Thymus (tissue), 11 donors: Measurements from ENCODE around the gene RNU1-3. TPM values are rescaled to one million over a fixed set of nuclear protein-coding genes. Genes with fewer than 3 reads are reported as not detected.
"Not testable (repeated sequence)": the region's sequence is repeated elsewhere in the genome, so short reads cannot be mapped to it uniquely, and the experiment has no call there.

Source experiments
- DNase-seq, 9 donors: peaks; one replicate each; pipeline ENCODE4 v3.0.0-alpha.2; 2013; ENCODE audit warnings: low spot score in 9 of 9, low read depth in 6 of 9, missing footprints in 1 of 9
- H3K27ac ChIP-seq, 2 donors: one replicate each; pipeline ENCODE4 v1.5.1; 2013; ENCODE audit warnings: control low read depth in 1 of 2, low read depth in 1 of 2, low read length in 1 of 2, mild to moderate bottlenecking in 1 of 2, moderate library complexity in 1 of 2
- H3K27me3 ChIP-seq, 2 donors: one replicate each; pipeline ENCODE4 v1.5.1; 2013; ENCODE audit warnings: low read length in 1 of 2; ENCODE audit not compliant: control insufficient read depth in 2 of 2, insufficient read depth in 1 of 2
- H3K36me3 ChIP-seq, 2 donors: one replicate each; pipeline ENCODE4 v1.5.1; 2013; ENCODE audit warnings: low read length in 1 of 2, mild to moderate bottlenecking in 1 of 2, moderate library complexity in 1 of 2; ENCODE audit not compliant: control insufficient read depth in 2 of 2, insufficient read depth in 2 of 2
- H3K4me1 ChIP-seq, 2 donors: one replicate each; pipeline ENCODE4 v1.5.1; 2013; ENCODE audit warnings: low read length in 2 of 2; ENCODE audit not compliant: control insufficient read depth in 2 of 2, insufficient read depth in 2 of 2
- H3K4me3 ChIP-seq, 2 donors: one replicate each; pipeline ENCODE4 v1.5.1; 2013; ENCODE audit warnings: low read length in 2 of 2, control low read depth in 1 of 2, mild to moderate bottlenecking in 1 of 2
- H3K9me3 ChIP-seq, 2 donors: one replicate each; pipeline ENCODE4 v1.5.1; 2013; ENCODE audit warnings: low read length in 1 of 2, mild to moderate bottlenecking in 1 of 2; ENCODE audit not compliant: control insufficient read depth in 2 of 2, insufficient read depth in 1 of 2
- WGBS: extraction: QIAGEN DNeasy Blood & Tissue Kit; methylation state at CpG from one replicate; pipeline ENCODE4 v1.1.7; 2013; 5-methylcytosine and 5-hydroxymethylcytosine counted together
- polyA plus RNA-seq: library from polyadenylated mRNA; stranded (reverse); fragments of 200-250 nt; gene quantifications from one replicate; pipeline ENCODE4 v1.2.3, GENCODE V29; 2013
- total RNA-seq: library from RNA; stranded (reverse); fragments of 120-200 nt; gene quantifications from one replicate; pipeline ENCODE4 v1.2.4, GENCODE V29; 2013
- donor health status: healthy.

Gene RNU1-3
- total and polyA plus RNA-seq, 2 donors = 17,380 TPM; not detected in 1

- not testable (repeated sequence) for H3K36me3 ChIP-seq, DNase-seq, H3K9me3 ChIP-seq, H3K27ac ChIP-seq, H3K4me3 ChIP-seq, H3K4me1 ChIP-seq
- 11% methylated on average over 43 of the region's 99 CpGs for WGBS
- peaks cover 0 to 23% of the 10 kb centered on the region in 2 donors for H3K27me3 ChIP-seq
Measured at GRCh38 chr1:16707130-16708093, 40.7 kb upstream of the RNU1-3 start.

DNA sequence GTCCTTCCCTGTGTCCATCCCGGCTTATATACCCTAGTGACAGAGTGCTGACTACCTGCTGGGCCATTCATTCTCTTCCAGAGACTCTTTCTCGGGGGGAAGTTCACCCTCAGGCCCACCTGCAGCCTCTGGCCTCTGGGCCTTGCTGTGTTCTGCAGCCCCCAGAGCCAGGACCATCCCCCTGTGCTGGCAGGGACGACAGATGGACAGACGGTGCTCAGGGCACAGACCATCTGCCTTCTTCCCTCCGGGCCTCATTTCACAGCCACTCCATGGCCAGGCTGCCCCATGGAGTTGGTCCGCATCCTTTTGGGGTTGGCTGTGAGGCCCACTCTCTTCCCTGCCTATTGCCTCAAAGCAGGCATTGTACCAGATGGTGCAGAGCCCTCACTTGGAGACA lies 39.6 kb upstream of the RNU1-3 start:
- H3K4me3 ChIP-seq, H3K9me3 ChIP-seq, DNase-seq, H3K27ac ChIP-seq, H3K36me3 ChIP-seq, H3K4me1 ChIP-seq: not testable (repeated sequence)
- peaks cover 0 to 26% of the 10 kb centered on the region in 2 donors for H3K27me3 ChIP-seq
- 96% methylated on average over 4 of the region's 6 CpGs for WGBS

- not testable (repeated sequence) for DNase-seq, H3K9me3 ChIP-seq, H3K27ac ChIP-seq, H3K36me3 ChIP-seq, H3K4me3 ChIP-seq, H3K4me1 ChIP-seq
- peaks cover 0 to 28% of the 10 kb centered on the region in 2 donors for H3K27me3 ChIP-seq
- WGBS = 89% methylated on average over 10 of the region's 16 CpGs
Measured at GRCh38 chr1:16704502-16705100, 37.9 kb upstream of the RNU1-3 start.

DNA sequence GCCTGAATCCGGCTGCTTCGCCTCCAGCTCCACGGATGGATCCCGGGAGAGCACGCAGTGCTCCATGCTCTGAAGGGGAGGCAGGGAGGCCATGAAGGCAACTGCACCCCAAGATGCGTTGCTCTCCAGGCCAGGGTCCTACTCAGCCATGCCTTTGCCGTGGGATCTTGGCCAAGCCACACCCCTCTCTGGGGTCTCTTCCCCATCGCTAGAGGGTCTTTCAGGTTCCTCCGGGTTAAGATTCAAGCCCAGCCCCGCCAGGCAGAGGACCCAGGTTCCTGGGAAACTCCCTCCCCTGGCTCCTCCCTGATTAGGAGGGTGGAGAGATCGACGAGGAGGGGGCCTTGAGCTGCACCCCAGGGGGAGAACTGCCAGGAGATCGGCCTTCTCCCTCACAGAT lies 37.3 kb upstream of the RNU1-3 start:
- H3K27ac ChIP-seq, H3K4me1 ChIP-seq, H3K4me3 ChIP-seq, DNase-seq, H3K9me3 ChIP-seq, H3K36me3 ChIP-seq: not testable (repeated sequence)
- 93% methylated on average over 6 of the region's 13 CpGs for WGBS
- H3K27me3 ChIP-seq = peaks cover 0 to 30% of the 10 kb centered on the region in 2 donors

DNA sequence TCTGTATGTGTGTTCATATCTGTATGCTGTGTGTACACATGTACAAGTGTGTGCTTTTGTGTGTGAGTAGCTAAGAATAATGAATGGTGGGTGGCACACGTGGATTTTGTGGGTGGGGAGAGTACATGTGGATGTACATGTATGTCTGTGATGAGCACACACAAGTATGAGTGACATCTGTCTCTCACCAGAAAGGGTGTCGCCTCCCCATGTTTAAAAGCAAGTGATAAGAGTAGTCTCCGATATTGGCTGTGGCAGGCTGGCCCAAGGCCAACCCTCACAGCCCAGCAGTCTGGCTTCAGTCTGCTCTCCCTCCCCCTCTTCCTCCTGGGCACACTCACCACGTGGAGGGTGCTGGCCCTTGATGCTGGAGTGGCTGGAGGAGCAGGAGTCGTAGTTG lies 36.9 kb upstream of the RNU1-3 start:
- WGBS = 75% methylated on average over 3 of the region's 5 CpGs
- not testable (repeated sequence) for H3K4me1 ChIP-seq, H3K4me3 ChIP-seq, H3K9me3 ChIP-seq, H3K27ac ChIP-seq, H3K36me3 ChIP-seq, DNase-seq
- peaks cover 0 to 32% of the 10 kb centered on the region in 2 donors for H3K27me3 ChIP-seq

DNA sequence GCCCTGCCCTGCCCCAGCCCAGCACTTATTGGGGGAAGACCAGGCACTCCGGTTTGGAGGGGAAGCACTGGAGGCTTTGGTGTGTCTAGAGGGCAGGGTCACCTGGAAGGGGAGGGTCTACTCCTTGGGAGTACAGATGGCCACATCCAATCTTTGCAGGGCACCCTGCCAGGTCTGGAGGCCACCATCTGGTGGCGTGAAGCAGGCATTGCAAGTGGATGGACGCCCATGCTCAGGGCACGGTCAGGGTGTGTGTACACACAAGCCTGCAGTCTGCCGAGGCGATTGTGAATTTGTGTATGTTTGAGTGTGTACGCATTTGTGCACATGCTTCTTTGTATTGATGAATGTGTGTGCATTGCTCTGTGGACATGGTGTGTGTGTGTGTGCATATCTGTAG lies 36.4 kb upstream of the RNU1-3 start:
- H3K4me3 ChIP-seq, H3K36me3 ChIP-seq, DNase-seq, H3K9me3 ChIP-seq, H3K27ac ChIP-seq, H3K4me1 ChIP-seq: not testable (repeated sequence)
- 20% methylated on average over 1 of the region's 7 CpGs for WGBS
- H3K27me3 ChIP-seq = peaks cover 0 to 35% of the 10 kb centered on the region in 2 donors

- DNase-seq, H3K4me1 ChIP-seq, H3K4me3 ChIP-seq, H3K27ac ChIP-seq, H3K36me3 ChIP-seq, H3K9me3 ChIP-seq: not testable (repeated sequence)
- WGBS = 93% methylated on average over 4 of the region's 5 CpGs
- H3K27me3 ChIP-seq = peaks cover 0 to 36% of the 10 kb centered on the region in 2 donors
Measured at GRCh38 chr1:16702280-16702679, 35.5 kb upstream of the RNU1-3 start.

GRCh38 chr1:16701189-16701588 lies 34.4 kb upstream of the RNU1-3 start:
- DNase-seq, H3K4me3 ChIP-seq, H3K27ac ChIP-seq, H3K9me3 ChIP-seq, H3K36me3 ChIP-seq, H3K4me1 ChIP-seq: not testable (repeated sequence)
- H3K27me3 ChIP-seq = peaks cover 0 to 38% of the 10 kb centered on the region in 2 donors
- 3% methylated on average over 9 of the region's 37 CpGs for WGBS

DNA sequence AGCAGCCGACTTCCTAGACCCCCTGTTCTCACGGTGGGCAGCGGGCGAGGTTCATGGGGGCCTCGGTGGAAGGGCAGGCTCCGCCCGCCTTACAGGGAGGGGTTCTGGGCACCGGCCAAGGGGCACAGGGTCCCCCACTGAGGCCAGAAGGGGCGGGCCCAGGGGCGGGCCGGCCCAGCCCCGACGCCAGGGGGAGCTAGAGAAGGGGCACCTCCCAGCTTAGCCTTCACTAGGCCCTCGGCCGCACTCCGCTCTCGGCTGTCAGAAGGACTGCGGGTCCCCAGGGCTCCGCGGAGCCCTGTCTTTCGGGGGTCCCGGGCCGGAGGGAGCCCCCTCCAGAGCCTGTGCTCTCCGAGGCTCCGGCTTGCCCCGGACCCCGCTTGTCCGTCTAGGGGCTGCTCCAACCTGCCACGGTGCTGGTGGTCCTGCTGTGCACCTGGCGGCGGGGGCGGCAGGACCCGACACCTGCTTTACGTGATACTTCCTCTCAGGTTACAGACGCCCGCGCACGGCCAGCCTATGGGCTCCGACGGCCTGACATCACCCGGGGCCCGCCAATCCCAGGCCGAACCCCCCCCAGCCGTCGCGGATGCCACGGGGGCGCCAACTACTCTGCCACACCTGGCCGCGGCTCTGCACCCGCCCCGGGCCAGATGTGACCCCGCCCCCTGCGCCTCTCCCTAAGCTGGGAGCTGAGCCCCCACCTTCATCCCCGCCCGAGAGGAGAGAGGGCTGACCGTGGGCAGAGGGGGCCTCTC lies 33.6 kb upstream of the RNU1-3 start:
- not testable (repeated sequence) for H3K36me3 ChIP-seq, H3K27ac ChIP-seq, H3K4me1 ChIP-seq, H3K4me3 ChIP-seq, H3K9me3 ChIP-seq, DNase-seq
- WGBS = 4% methylated on average over 5 of the region's 57 CpGs
- peaks cover 0 to 37% of the 10 kb centered on the region in 2 donors for H3K27me3 ChIP-seq
